Measurements from ENCODE around the gene SOSTDC1. TPM values are rescaled to one million over a fixed set of nuclear protein-coding genes. Genes with fewer than 3 reads are reported as not detected.
A peak's percentile ranks its signal among the peaks of the same experiment; 100 is the strongest.
"Not testable (repeated sequence)": the region's sequence is repeated elsewhere in the genome, so short reads cannot be mapped to it uniquely, and the experiment has no call there.

Gene SOSTDC1
- total RNA-seq, 1 donor from 2014 or later: 1.0 TPM

- intact Hi-C loops (cut with DNase I): no loop called here
- ATAC-seq: no peak
- no peak for DNase-seq (ENCODE audit: missing footprints)
These were observed 1.4 kb downstream of the SOSTDC1 start for GRCh38 chr7:16463949-16464715.

- DNase-seq (ENCODE audit: missing footprints): no peak
- intact Hi-C loops (cut with DNase I): no loop called here
- no peak for ATAC-seq
These were observed 2.0 kb downstream of the SOSTDC1 start for GRCh38 chr7:16463520-16463919.

GRCh38 chr7:16462431-16462889 is 3.1 kb downstream of the SOSTDC1 start:
- intact Hi-C loops (cut with DNase I): no loop called here
- ATAC-seq (no peak), DNase-seq (ENCODE audit: missing footprints) (no peak)

- intact Hi-C loops (cut with DNase I): no loop called here
- DNase-seq (ENCODE audit: missing footprints) (no peak), ATAC-seq (no peak)
These were observed 4.6 kb downstream of the SOSTDC1 start for GRCh38 chr7:16460789-16461493.

- ATAC-seq; DNase-seq (ENCODE audit: missing footprints); intact Hi-C loops (cut with DNase I): not testable (repeated sequence)
These were observed 9.2 kb downstream of the SOSTDC1 start for GRCh38 chr7:16456303-16456702.

- no peak for ATAC-seq
- DNase-seq (ENCODE audit: missing footprints): no peak
- intact Hi-C loops (cut with DNase I): no loop called here
These were observed 9.9 kb downstream of the SOSTDC1 start for GRCh38 chr7:16455591-16455990.

GRCh38 chr7:16450366-16450765 is 15.2 kb downstream of the SOSTDC1 start:
- DNase-seq (ENCODE audit: missing footprints) (no peak), ATAC-seq (no peak)
- intact Hi-C loops (cut with DNase I): no loop called here

- DNase-seq (ENCODE audit: missing footprints) (no peak), ATAC-seq (no peak)
- intact Hi-C loops (cut with DNase I): no loop called here
These were observed 17.7 kb downstream of the SOSTDC1 start for GRCh38 chr7:16447876-16448275.

- intact Hi-C loops (cut with DNase I): no loop called here
- ATAC-seq (no peak), DNase-seq (ENCODE audit: missing footprints) (no peak)
These were observed 19.0 kb downstream of the SOSTDC1 start for GRCh38 chr7:16446508-16446907.

GRCh38 chr7:16443871-16444270 is 21.7 kb downstream of the SOSTDC1 start:
- intact Hi-C loops (cut with DNase I); ATAC-seq; DNase-seq (ENCODE audit: missing footprints): not testable (repeated sequence)

GRCh38 chr7:16438988-16439387 is 26.6 kb downstream of the SOSTDC1 start:
- intact Hi-C loops (cut with DNase I): loop anchor here (10.0 kb wide), 1 partner anchor 476 kb away; no protein-coding TSS in a partner anchor
- ATAC-seq: no peak
- DNase-seq (ENCODE audit: missing footprints): no peak

GRCh38 chr7:16436306-16436705 is 29.2 kb downstream of the SOSTDC1 start:
- DNase-seq (ENCODE audit: missing footprints): no peak
- intact Hi-C loops (cut with DNase I): loop anchor here (10.0 kb wide), 1 partner anchor 478 kb away; no protein-coding TSS in a partner anchor
- no peak for ATAC-seq

GRCh38 chr7:16433568-16434122 is 31.9 kb downstream of the SOSTDC1 start:
- intact Hi-C loops (cut with DNase I): loop anchor here (2.0 to 10.0 kb wide), 2 partner anchors 131 to 481 kb away; no protein-coding TSS in a partner anchor
- DNase-seq (ENCODE audit: missing footprints): no peak
- ATAC-seq: no peak

- no peak for DNase-seq (ENCODE audit: missing footprints)
- no peak for ATAC-seq
- intact Hi-C loops (cut with DNase I): loop anchor here (2.0 to 10.0 kb wide), 2 partner anchors 132 to 482 kb away; no protein-coding TSS in a partner anchor
These were observed 33.2 kb downstream of the SOSTDC1 start for GRCh38 chr7:16432425-16432731.

- DNase-seq (ENCODE audit: missing footprints): no peak
- intact Hi-C loops (cut with DNase I): loop anchor here (2.0 to 10.0 kb wide), 2 partner anchors 133 to 483 kb away; no protein-coding TSS in a partner anchor
- peak; percentile 68 for ATAC-seq
These were observed 33.7 kb downstream of the SOSTDC1 start for GRCh38 chr7:16431646-16432424.

GRCh38 chr7:16430133-16430532 is 35.4 kb downstream of the SOSTDC1 start:
- intact Hi-C loops (cut with DNase I): loop anchor here (10.0 kb wide), 1 partner anchor 485 kb away; no protein-coding TSS in a partner anchor
- DNase-seq (ENCODE audit: missing footprints): no peak
- no peak for ATAC-seq

- DNase-seq (ENCODE audit: missing footprints) (no peak), ATAC-seq (no peak)
- intact Hi-C loops (cut with DNase I): no loop called here
These were observed 36.9 kb downstream of the SOSTDC1 start for GRCh38 chr7:16428672-16429071.

- DNase-seq (ENCODE audit: missing footprints): no peak
- no peak for ATAC-seq
- intact Hi-C loops (cut with DNase I): no loop called here
These were observed 37.4 kb downstream of the SOSTDC1 start for GRCh38 chr7:16428182-16428581.

- intact Hi-C loops (cut with DNase I): loop anchor here (5.0 kb wide), 1 partner anchor 296 kb away; no protein-coding TSS in a partner anchor
These were observed 41.8 kb downstream of the SOSTDC1 start for GRCh38 chr7:16423761-16424160.

More at GRCh38 chr7:16423761-16424160, 41.8 kb downstream of the SOSTDC1 start:
- DNase-seq (ENCODE audit: missing footprints) (no peak), ATAC-seq (no peak)
